Measurements from ENCODE around the gene LRRC23. TPM values are rescaled to one million over a fixed set of nuclear protein-coding genes. Genes with fewer than 3 reads are reported as not detected.

Gene LRRC23
- total and polyA plus RNA-seq, 9 of the 15 experiments (the other 6 are each of a cell fraction or from before 2014, with no cell fraction given) = 2.2 to 7.0 (median 3.0) TPM

- TF ChIP-seq HINFP (tag; conservative IDR thresholded peaks at IDR 0.05; ENCODE audit: low read depth) (no peak), MLLT1 (IDR thresholded peaks at IDR 0.05) (no peak), ZNF384 (IDR thresholded peaks at IDR 0.05; ENCODE audit: low read depth, low read length) (no peak), PHF21A (IDR thresholded peaks at IDR 0.05; ENCODE audit: borderline replicate concordance, low read depth) (no peak), NRF1 (conservative IDR thresholded peaks at IDR 0.05 in 1 of 2, IDR thresholded peaks at IDR 0.05 in 1 of 2) (peak; percentile 34 to 58; a peak in 3 of 4 replicates), ILF3 (IDR thresholded peaks at IDR 0.05; ENCODE audit: borderline replicate concordance) (no peak), PTBP1 (IDR thresholded peaks at IDR 0.05; ENCODE audit: low read depth, low read length) (peak; percentile 75; the same call in 1 of the 2 replicates), SMARCA5 (IDR thresholded peaks at IDR 0.05) (no peak), HDAC2 (IDR thresholded peaks at IDR 0.05) (no peak), SIN3A (IDR thresholded peaks at IDR 0.05; ENCODE audit: borderline replicate concordance in 2 of 2, control insufficient read depth in 1 of 2, low read depth in 2 of 2, low read length in 2 of 2) (0 out of 4 replicates have a peak, but pooled peaks of 1 of the 2 experiments have one; percentile 9), SNRNP70 (optimal IDR thresholded peaks at IDR 0.05; ENCODE audit: low read depth, low read length) (peak; percentile 94), FOXK1 (CRISPR knock-in tag; IDR thresholded peaks at IDR 0.05; ENCODE audit: borderline replicate concordance) (0 out of 2 replicates have a peak, but pooled peaks have one; percentile 84), NR3C1 (CRISPR knock-in tag; IDR thresholded peaks at IDR 0.05) (no peak)
These were observed 36.2 kb upstream of the LRRC23 start (continued) for GRCh38 chr12:6868211-6869048.
